Panc1 (cell line): Measurements from ENCODE around the gene NT5M.

Source experiments
- CTCF ChIP-seq: fragments of 450-650 bp; IDR thresholded peaks from 2 replicates; pipeline ENCODE4 v1.5.1; 2017; ENCODE audit warnings: mild to moderate bottlenecking
- SIN3A ChIP-seq: IDR thresholded peaks from 2 replicates; pipeline ENCODE4 v1.6.1; 2012; ENCODE audit warnings: low read depth, mild to moderate bottlenecking, low read length, moderate library complexity, borderline replicate concordance; ENCODE audit not compliant: insufficient read depth
- TCF7L2 ChIP-seq: IDR thresholded peaks from 2 replicates; pipeline ENCODE4 v1.6.1; 2011; ENCODE audit warnings: mild to moderate bottlenecking, low read depth, low read length, inconsistent platforms

- no peak for TF ChIP-seq CTCF
- TF ChIP-seq SIN3A: no peak
- no peak for TF ChIP-seq TCF7L2
These were observed 2.2 kb downstream of the NT5M start for GRCh38 chr17:17305281-17305801.
